H1 (cell line): ENCODE measurements around the gene ANAPC15. TPM values are rescaled to one million over a fixed set of nuclear protein-coding genes. Genes with fewer than 3 reads are reported as not detected.

Experiments used
- EGR1 ChIP-seq: IDR thresholded peaks from 2 replicates; pipeline ENCODE4 v1.6.1; 2011; ENCODE audit warnings: low read depth, low read length, borderline replicate concordance
- HDAC2 ChIP-seq, 2 experiments: fragments of 300-600 bp in 1 of 2; sonication (generic) in 1 of 2; IDR thresholded peaks; 2 replicates each; pipeline ENCODE4 v1.6.1; 2011 to 2012; ENCODE audit warnings: low read depth in 2 of 2, low read length in 2 of 2, mild to moderate bottlenecking in 2 of 2, moderate library complexity in 2 of 2, borderline replicate concordance in 1 of 2, inconsistent platforms in 1 of 2
- KDM4A ChIP-seq: IDR thresholded peaks from one replicate; pipeline ENCODE4 v1.7.1; 2012; ENCODE audit warnings: low read depth, mild to moderate bottlenecking, moderate library complexity, low read length, inconsistent platforms; ENCODE audit not compliant: severe bottlenecking
- SAP30 ChIP-seq: fragments of 300-600 bp; sonication (generic); IDR thresholded peaks from 2 replicates; pipeline ENCODE4 v1.7.1; 2012; ENCODE audit warnings: low read length, moderate library complexity, mild to moderate bottlenecking, inconsistent platforms; ENCODE audit not compliant: insufficient read depth, insufficient replicate concordance
- polyA plus RNA-seq, 7 experiments: library from polyadenylated mRNA; depleted of rRNA in 3 of 7; stranded (reverse) in 5 of 7; unstranded in 2 of 7; fragments of >200 nt in 5 of 7; fragments of 200-250 nt in 2 of 7; gene quantifications; 1 replicate in 5 of 7; 2 replicates in 1 of 7; 4 replicates in 1 of 7; pipeline versions ENCODE4 v1.2.1 to v1.2.3, GENCODE V29; 2011 to 2013; ENCODE audit warnings: missing spikeins in 2 of 7, mixed read lengths in 2 of 7
- total RNA-seq: library from RNA; stranded (reverse); fragmentation: NEBNext Ultra II Directional; extraction: Animal tissue kit (Norgen Biotek cat#: 25700); gene quantifications from 2 replicates; pipeline ENCODE4 v1.2.1, GENCODE V29; 2021
- TF ChIP-seq, protein P1 (sequence below): fragments of 300-600 bp; sonication (generic); IDR thresholded peaks from 2 replicates; pipeline ENCODE4 v1.7.1; 2012; ENCODE audit warnings: low read length, moderate library complexity, mild to moderate bottlenecking, inconsistent platforms; ENCODE audit not compliant: insufficient replicate concordance

The ANAPC15 gene
- total and polyA plus RNA-seq, 2 of the 8 experiments (the other 6 are each of a cell fraction or from before 2014, with no cell fraction given): 66.2 to 74.9 TPM

DNA sequence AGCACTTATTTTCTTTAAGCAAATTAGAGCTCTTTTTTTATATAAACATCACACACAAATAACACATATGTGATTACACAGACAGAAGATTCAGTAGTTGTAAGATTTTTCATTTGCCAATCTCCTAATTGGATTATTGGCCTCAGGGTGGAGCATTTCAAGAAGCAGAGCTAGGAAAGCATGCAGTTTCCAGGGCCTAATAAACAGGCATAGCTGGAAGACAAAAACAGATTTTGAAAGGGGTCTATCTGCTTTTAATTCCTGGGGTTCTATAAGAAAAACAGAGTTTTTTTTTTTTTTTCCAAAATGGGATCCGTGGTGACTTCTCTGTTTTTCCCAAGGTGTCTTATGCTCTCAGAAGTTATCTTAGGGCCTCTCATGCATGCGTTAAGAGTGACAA, 15.4 kb upstream of the ANAPC15 start (continued):
- TF ChIP-seq, protein P1, sequence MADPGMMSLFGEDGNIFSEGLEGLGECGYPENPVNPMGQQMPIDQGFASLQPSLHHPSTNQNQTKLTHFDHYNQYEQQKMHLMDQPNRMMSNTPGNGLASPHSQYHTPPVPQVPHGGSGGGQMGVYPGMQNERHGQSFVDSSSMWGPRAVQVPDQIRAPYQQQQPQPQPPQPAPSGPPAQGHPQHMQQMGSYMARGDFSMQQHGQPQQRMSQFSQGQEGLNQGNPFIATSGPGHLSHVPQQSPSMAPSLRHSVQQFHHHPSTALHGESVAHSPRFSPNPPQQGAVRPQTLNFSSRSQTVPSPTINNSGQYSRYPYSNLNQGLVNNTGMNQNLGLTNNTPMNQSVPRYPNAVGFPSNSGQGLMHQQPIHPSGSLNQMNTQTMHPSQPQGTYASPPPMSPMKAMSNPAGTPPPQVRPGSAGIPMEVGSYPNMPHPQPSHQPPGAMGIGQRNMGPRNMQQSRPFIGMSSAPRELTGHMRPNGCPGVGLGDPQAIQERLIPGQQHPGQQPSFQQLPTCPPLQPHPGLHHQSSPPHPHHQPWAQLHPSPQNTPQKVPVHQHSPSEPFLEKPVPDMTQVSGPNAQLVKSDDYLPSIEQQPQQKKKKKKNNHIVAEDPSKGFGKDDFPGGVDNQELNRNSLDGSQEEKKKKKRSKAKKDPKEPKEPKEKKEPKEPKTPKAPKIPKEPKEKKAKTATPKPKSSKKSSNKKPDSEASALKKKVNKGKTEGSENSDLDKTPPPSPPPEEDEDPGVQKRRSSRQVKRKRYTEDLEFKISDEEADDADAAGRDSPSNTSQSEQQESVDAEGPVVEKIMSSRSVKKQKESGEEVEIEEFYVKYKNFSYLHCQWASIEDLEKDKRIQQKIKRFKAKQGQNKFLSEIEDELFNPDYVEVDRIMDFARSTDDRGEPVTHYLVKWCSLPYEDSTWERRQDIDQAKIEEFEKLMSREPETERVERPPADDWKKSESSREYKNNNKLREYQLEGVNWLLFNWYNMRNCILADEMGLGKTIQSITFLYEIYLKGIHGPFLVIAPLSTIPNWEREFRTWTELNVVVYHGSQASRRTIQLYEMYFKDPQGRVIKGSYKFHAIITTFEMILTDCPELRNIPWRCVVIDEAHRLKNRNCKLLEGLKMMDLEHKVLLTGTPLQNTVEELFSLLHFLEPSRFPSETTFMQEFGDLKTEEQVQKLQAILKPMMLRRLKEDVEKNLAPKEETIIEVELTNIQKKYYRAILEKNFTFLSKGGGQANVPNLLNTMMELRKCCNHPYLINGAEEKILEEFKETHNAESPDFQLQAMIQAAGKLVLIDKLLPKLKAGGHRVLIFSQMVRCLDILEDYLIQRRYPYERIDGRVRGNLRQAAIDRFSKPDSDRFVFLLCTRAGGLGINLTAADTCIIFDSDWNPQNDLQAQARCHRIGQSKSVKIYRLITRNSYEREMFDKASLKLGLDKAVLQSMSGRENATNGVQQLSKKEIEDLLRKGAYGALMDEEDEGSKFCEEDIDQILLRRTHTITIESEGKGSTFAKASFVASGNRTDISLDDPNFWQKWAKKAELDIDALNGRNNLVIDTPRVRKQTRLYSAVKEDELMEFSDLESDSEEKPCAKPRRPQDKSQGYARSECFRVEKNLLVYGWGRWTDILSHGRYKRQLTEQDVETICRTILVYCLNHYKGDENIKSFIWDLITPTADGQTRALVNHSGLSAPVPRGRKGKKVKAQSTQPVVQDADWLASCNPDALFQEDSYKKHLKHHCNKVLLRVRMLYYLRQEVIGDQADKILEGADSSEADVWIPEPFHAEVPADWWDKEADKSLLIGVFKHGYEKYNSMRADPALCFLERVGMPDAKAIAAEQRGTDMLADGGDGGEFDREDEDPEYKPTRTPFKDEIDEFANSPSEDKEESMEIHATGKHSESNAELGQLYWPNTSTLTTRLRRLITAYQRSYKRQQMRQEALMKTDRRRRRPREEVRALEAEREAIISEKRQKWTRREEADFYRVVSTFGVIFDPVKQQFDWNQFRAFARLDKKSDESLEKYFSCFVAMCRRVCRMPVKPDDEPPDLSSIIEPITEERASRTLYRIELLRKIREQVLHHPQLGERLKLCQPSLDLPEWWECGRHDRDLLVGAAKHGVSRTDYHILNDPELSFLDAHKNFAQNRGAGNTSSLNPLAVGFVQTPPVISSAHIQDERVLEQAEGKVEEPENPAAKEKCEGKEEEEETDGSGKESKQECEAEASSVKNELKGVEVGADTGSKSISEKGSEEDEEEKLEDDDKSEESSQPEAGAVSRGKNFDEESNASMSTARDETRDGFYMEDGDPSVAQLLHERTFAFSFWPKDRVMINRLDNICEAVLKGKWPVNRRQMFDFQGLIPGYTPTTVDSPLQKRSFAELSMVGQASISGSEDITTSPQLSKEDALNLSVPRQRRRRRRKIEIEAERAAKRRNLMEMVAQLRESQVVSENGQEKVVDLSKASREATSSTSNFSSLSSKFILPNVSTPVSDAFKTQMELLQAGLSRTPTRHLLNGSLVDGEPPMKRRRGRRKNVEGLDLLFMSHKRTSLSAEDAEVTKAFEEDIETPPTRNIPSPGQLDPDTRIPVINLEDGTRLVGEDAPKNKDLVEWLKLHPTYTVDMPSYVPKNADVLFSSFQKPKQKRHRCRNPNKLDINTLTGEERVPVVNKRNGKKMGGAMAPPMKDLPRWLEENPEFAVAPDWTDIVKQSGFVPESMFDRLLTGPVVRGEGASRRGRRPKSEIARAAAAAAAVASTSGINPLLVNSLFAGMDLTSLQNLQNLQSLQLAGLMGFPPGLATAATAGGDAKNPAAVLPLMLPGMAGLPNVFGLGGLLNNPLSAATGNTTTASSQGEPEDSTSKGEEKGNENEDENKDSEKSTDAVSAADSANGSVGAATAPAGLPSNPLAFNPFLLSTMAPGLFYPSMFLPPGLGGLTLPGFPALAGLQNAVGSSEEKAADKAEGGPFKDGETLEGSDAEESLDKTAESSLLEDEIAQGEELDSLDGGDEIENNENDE: no peak
- no peak for TF ChIP-seq SAP30
- no peak for TF ChIP-seq EGR1
- TF ChIP-seq KDM4A: no peak
- no peak for TF ChIP-seq HDAC2 (IDR thresholded peaks at IDR 0.05; ENCODE audit: borderline replicate concordance in 1 of 2, low read depth in 2 of 2, low read length in 2 of 2)
